T-helper 22 cell (primary cell): Measurements from ENCODE around the gene TMEM120B.
"Not testable (repeated sequence)": the region's sequence is repeated elsewhere in the genome, so short reads cannot be mapped to it uniquely, and the experiment has no call there.

Experiments used
- DNase-seq: peaks from one replicate; pipeline ENCODE4 v3.0.0-alpha.2; 2020; ENCODE audit warnings: low read depth

TMEM120B gene

GRCh38 chr12:121709478-121709961, 3.0 kb upstream of the TMEM120B start:
- no peak for DNase-seq

GRCh38 chr12:121711361-121712189, 977 bp upstream of the TMEM120B start:
- no peak for DNase-seq

GRCh38 chr12:121712190-121712460, 427 bp upstream of the TMEM120B start:
- peak; percentile 1 for DNase-seq

- no peak for DNase-seq
Measured at GRCh38 chr12:121713257-121713777, 765 bp downstream of the TMEM120B start.

- no peak for DNase-seq
Measured at GRCh38 chr12:121713793-121714192, 1.2 kb downstream of the TMEM120B start.

GRCh38 chr12:121715055-121715454, 2.5 kb downstream of the TMEM120B start:
- not testable (repeated sequence) for DNase-seq

GRCh38 chr12:121715862-121716435, 3.4 kb downstream of the TMEM120B start:
- DNase-seq, result no peak

GRCh38 chr12:121717041-121717699, 4.6 kb downstream of the TMEM120B start:
- DNase-seq, result no peak

- no peak for DNase-seq
Measured at GRCh38 chr12:121718653-121719239, 6.2 kb downstream of the TMEM120B start.

- DNase-seq, result no peak
Measured at GRCh38 chr12:121719926-121720414, 7.4 kb downstream of the TMEM120B start.

- DNase-seq, result no peak
Measured at GRCh38 chr12:121720762-121721161, 8.2 kb downstream of the TMEM120B start.

- DNase-seq, result no peak
Measured at GRCh38 chr12:121722511-121722910, 10.0 kb downstream of the TMEM120B start.

- no peak for DNase-seq
Measured at GRCh38 chr12:121723200-121723599, 10.6 kb downstream of the TMEM120B start.

GRCh38 chr12:121724925-121725324, 12.4 kb downstream of the TMEM120B start:
- no peak for DNase-seq

GRCh38 chr12:121725423-121725822, 12.9 kb downstream of the TMEM120B start:
- DNase-seq, result no peak

- no peak for DNase-seq
Measured at GRCh38 chr12:121729021-121729420, 16.5 kb downstream of the TMEM120B start.

- no peak for DNase-seq
Measured at GRCh38 chr12:121731473-121731872, 18.9 kb downstream of the TMEM120B start.

- no peak for DNase-seq
Measured at GRCh38 chr12:121733849-121734248, 21.3 kb downstream of the TMEM120B start.

- DNase-seq, result no peak
Measured at GRCh38 chr12:121738340-121738858, 25.8 kb downstream of the TMEM120B start.

- DNase-seq, result no peak
Measured at GRCh38 chr12:121740847-121741246, 28.3 kb downstream of the TMEM120B start.

- no peak for DNase-seq
Measured at GRCh38 chr12:121741743-121742142, 29.2 kb downstream of the TMEM120B start.

- DNase-seq, result not testable (repeated sequence)
Measured at GRCh38 chr12:121745545-121745944, 33.0 kb downstream of the TMEM120B start.
